Measurements from ENCODE around the gene MMP14.
"Not testable (repeated sequence)": the region's sequence is repeated elsewhere in the genome, so short reads cannot be mapped to it uniquely, and the experiment has no call there.

MMP14 gene

GRCh38 chr14:22852940-22853767, 16.8 kb downstream of the MMP14 start:
- H3K4me3 ChIP-seq (ENCODE audit: low read depth, low read length): peak overlapping the region; percentile 57
- peak; percentile 90 for TF ChIP-seq CTCF (conservative IDR thresholded peaks at IDR 0.05; ENCODE audit: low read depth, low read length)
- peak; percentile 91 for DNase-seq (ENCODE audit: low read depth)

- H3K4me3 ChIP-seq (ENCODE audit: low read depth, low read length); DNase-seq (ENCODE audit: low read depth): not testable (repeated sequence)
Observed at GRCh38 chr14:22854296-22854695, 17.9 kb downstream of the MMP14 start.

- no peak for DNase-seq (ENCODE audit: low read depth)
- H3K4me3 ChIP-seq (ENCODE audit: low read depth, low read length): no peak overlapping the region
- no peak for TF ChIP-seq CTCF (conservative IDR thresholded peaks at IDR 0.05; ENCODE audit: low read depth, low read length)
Observed at GRCh38 chr14:22854963-22855724, 18.8 kb downstream of the MMP14 start.

- no peak for DNase-seq (ENCODE audit: low read depth)
- TF ChIP-seq CTCF (conservative IDR thresholded peaks at IDR 0.05; ENCODE audit: low read depth, low read length): no peak
Observed at GRCh38 chr14:22856428-22856827, 20.0 kb downstream of the MMP14 start.

GRCh38 chr14:22860377-22860776, 24.0 kb downstream of the MMP14 start:
- H3K4me3 ChIP-seq (ENCODE audit: low read depth, low read length); DNase-seq (ENCODE audit: low read depth): not testable (repeated sequence)

More at GRCh38 chr14:22856428-22856827, 20.0 kb downstream of the MMP14 start:
- no peak overlapping the region for H3K4me3 ChIP-seq (ENCODE audit: low read depth, low read length)

- H3K4me3 ChIP-seq (ENCODE audit: low read depth, low read length): no peak overlapping the region
- no peak for TF ChIP-seq CTCF (conservative IDR thresholded peaks at IDR 0.05; ENCODE audit: low read depth, low read length)
- DNase-seq (ENCODE audit: low read depth): no peak
Observed at GRCh38 chr14:22861651-22862050, 25.3 kb downstream of the MMP14 start.

GRCh38 chr14:22864979-22865378, 28.6 kb downstream of the MMP14 start:
- no peak for TF ChIP-seq CTCF (conservative IDR thresholded peaks at IDR 0.05; ENCODE audit: low read depth, low read length)
- no peak overlapping the region for H3K4me3 ChIP-seq (ENCODE audit: low read depth, low read length)
- no peak for DNase-seq (ENCODE audit: low read depth)

Data from choroid plexus epithelial cell (primary cell).